Loucy (cell line): Measurements from ENCODE around the gene HCK.

Source experiments
- CTCF ChIP-seq: fragments of 200-600 bp; sonication (generic); conservative IDR thresholded peaks from 2 replicates; pipeline ENCODE4 v1.5.1; 2014; ENCODE audit warnings: mild to moderate bottlenecking, antibody characterized with exemption, low read length
- EZH2phosphoT487 ChIP-seq: fragments of 200-600 bp; IDR thresholded peaks from 2 replicates; pipeline ENCODE4 v1.6.1; 2018; ENCODE audit warnings: antibody characterized with exemption, mild to moderate bottlenecking, moderate library complexity, borderline replicate concordance

GRCh38 chr20:32140603-32141002 lies 88.6 kb downstream of the HCK start:
- TF ChIP-seq CTCF = no peak
- TF ChIP-seq EZH2phosphoT487 = no peak
